GM12878 (cell line): ENCODE data around the gene RAD51B. TPM values are rescaled to one million over a fixed set of nuclear protein-coding genes. Genes with fewer than 3 reads are reported as not detected.
A peak's percentile ranks its signal among the peaks of the same experiment; 100 is the strongest.

Experiments used
- BCL11A ChIP-seq: IDR thresholded peaks from 2 replicates; pipeline ENCODE4 v1.6.1; 2011; ENCODE audit warnings: low read depth, low read length
- CBFB ChIP-seq: IDR thresholded peaks from 2 replicates; pipeline ENCODE4 v1.6.1; 2016; ENCODE audit warnings: antibody characterized with exemption, low read depth
- CEBPB ChIP-seq, 2 experiments: fragments of 150-350 bp in 1 of 2; IDR thresholded peaks; 2 replicates each; pipeline ENCODE4 v1.6.1; 2012 to 2014; ENCODE audit warnings: low read depth in 2 of 2, low read length in 2 of 2, borderline replicate concordance in 1 of 2, inconsistent platforms in 1 of 2
- CHD1 ChIP-seq: IDR thresholded peaks from 2 replicates; pipeline ENCODE4 v1.6.1; 2012; ENCODE audit warnings: low read depth, low read length, improper control_type of control experiment
- DPF2 ChIP-seq: fragments of 450-650 bp; IDR thresholded peaks from 2 replicates; pipeline ENCODE4 v1.6.1; 2017; ENCODE audit warnings: mild to moderate bottlenecking
- ESRRA ChIP-seq: IDR thresholded peaks from 2 replicates; pipeline ENCODE4 v1.6.1; 2012; ENCODE audit warnings: mild to moderate bottlenecking, low read length, improper control_type of control experiment
- HDGF ChIP-seq: fragments of 450-650 bp; IDR thresholded peaks from 2 replicates; pipeline ENCODE4 v1.6.1; 2016; ENCODE audit warnings: antibody characterized with exemption
- KDM1A ChIP-seq: fragments of 200-600 bp; sonication (generic); IDR thresholded peaks from 2 replicates; pipeline ENCODE4 v1.6.1; 2016; ENCODE audit warnings: borderline replicate concordance
- MEF2B ChIP-seq: fragments of 450-650 bp; IDR thresholded peaks from 2 replicates; pipeline ENCODE4 v1.6.1; 2018; ENCODE audit warnings: mild to moderate bottlenecking, moderate library complexity; ENCODE audit not compliant: partially characterized antibody, poor library complexity, severe bottlenecking
- MTA2 ChIP-seq: fragments of 450-650 bp; IDR thresholded peaks from 2 replicates; pipeline ENCODE4 v1.6.1; 2016; ENCODE audit warnings: low read depth, mild to moderate bottlenecking, moderate library complexity
- MYC ChIP-seq: IDR thresholded peaks from 2 replicates; pipeline ENCODE4 v1.6.1; 2011; ENCODE audit warnings: mild to moderate bottlenecking, low read length, moderate library complexity, inconsistent platforms; ENCODE audit not compliant: insufficient read depth, insufficient replicate concordance, insufficient read length, severe bottlenecking
- NFIC ChIP-seq: IDR thresholded peaks from 2 replicates; pipeline ENCODE4 v1.6.1; 2012; ENCODE audit warnings: low read depth, mild to moderate bottlenecking, inconsistent platforms, low read length, moderate library complexity
- NFYA ChIP-seq: IDR thresholded peaks from 2 replicates; pipeline ENCODE4 v1.6.1; 2011; ENCODE audit warnings: low read depth, mild to moderate bottlenecking, low read length, improper control_type of control experiment, borderline replicate concordance
- NR2C2 ChIP-seq: IDR thresholded peaks from 2 replicates; pipeline ENCODE4 v1.6.1; 2011; ENCODE audit warnings: borderline replicate concordance, low read depth; ENCODE audit not compliant: control insufficient read depth, insufficient read length
- POLR2AphosphoS5 ChIP-seq: IDR thresholded peaks from 2 replicates; pipeline ENCODE4 v1.6.1; 2011; ENCODE audit warnings: mild to moderate bottlenecking, low read length, inconsistent platforms
- POU2F2 ChIP-seq: IDR thresholded peaks from 3 replicates; pipeline ENCODE4 v1.6.1; 2011; ENCODE audit warnings: low read depth, mild to moderate bottlenecking, low read length, borderline replicate concordance
- RB1 ChIP-seq: fragments of 450-650 bp; formaldehyde crosslinking; IDR thresholded peaks from 2 replicates; pipeline ENCODE4 v1.6.1; 2017; ENCODE audit warnings: mild to moderate bottlenecking, borderline replicate concordance
- RELA ChIP-seq: fragments of 450-650 bp; IDR thresholded peaks from 2 replicates; pipeline ENCODE4 v1.8.0; 2014; ENCODE audit warnings: borderline replicate concordance; ENCODE audit not compliant: partially characterized antibody
- SIX5 ChIP-seq: IDR thresholded peaks from 2 replicates; pipeline ENCODE4 v1.6.1; 2011; ENCODE audit warnings: mild to moderate bottlenecking, low read depth, low read length, moderate library complexity; ENCODE audit not compliant: severe bottlenecking
- SUZ12 ChIP-seq: fragments of 200-600 bp; sonication (generic); IDR thresholded peaks from one replicate; pipeline ENCODE4 v1.6.1; 2018; ENCODE audit warnings: antibody characterized with exemption, mild to moderate bottlenecking; ENCODE audit not compliant: unreplicated experiment
- YBX1 ChIP-seq: fragments of 450-650 bp; IDR thresholded peaks from 2 replicates; pipeline ENCODE4 v1.6.1; 2016; ENCODE audit warnings: antibody characterized with exemption
- ZSCAN29 ChIP-seq: fragments of 450-650 bp; IDR thresholded peaks from 2 replicates; pipeline ENCODE4 v1.6.1; 2017; ENCODE audit warnings: mild to moderate bottlenecking, moderate library complexity
- polyA plus RNA-seq, 11 experiments: library from polyadenylated mRNA; depleted of rRNA in 4 of 11; unstranded in 6 of 11; stranded (reverse) in 5 of 11; fragments of >200 nt; fragmentation: Nextera tagmentation in 4 of 11; fragmentation: Illumina TruSeq in 1 of 11; extraction: Ambion mirVana in 4 of 11; extraction: Trizol in 1 of 11; gene quantifications; 1 replicate in 1 of 11; 2 replicates in 10 of 11; pipeline versions ENCODE4 v1.2.1 to v1.2.3, GENCODE V29; 2011 to 2016; ENCODE audit warnings: inconsistent platforms in 2 of 11, missing spikeins in 2 of 11, low read depth in 1 of 11
- total RNA-seq, 4 experiments: library from RNA; depleted of rRNA in 3 of 4; stranded (reverse); fragments of >200 nt in 3 of 4; fragmentation: Illumina TruSeq in 1 of 4; extraction: Trizol in 1 of 4; gene quantifications; 2 replicates each; pipeline versions ENCODE4 v1.2.1 to v1.2.3, GENCODE V29; 2013 to 2021
- TF ChIP-seq, protein P1 (sequence below), 3 experiments: IDR thresholded peaks in 2 of 3; conservative IDR thresholded peaks in 1 of 3; 2 replicates each; pipeline ENCODE4 v1.5.1; 2011; ENCODE audit warnings: low read depth in 3 of 3, low read length in 3 of 3, mild to moderate bottlenecking in 3 of 3, control low read depth in 2 of 3, moderate library complexity in 2 of 3, inconsistent platforms in 1 of 3, mixed read lengths in 1 of 3; ENCODE audit not compliant: control insufficient read depth in 2 of 3, insufficient read depth in 1 of 3; ENCODE audit errors: extremely low read depth in 1 of 3

The RAD51B gene
- total and polyA plus RNA-seq, 10 of the 15 experiments (the other 5 are each of a cell fraction or from before 2014, with no cell fraction given): 9.8 to 26.8 (median 21.3) TPM

DNA sequence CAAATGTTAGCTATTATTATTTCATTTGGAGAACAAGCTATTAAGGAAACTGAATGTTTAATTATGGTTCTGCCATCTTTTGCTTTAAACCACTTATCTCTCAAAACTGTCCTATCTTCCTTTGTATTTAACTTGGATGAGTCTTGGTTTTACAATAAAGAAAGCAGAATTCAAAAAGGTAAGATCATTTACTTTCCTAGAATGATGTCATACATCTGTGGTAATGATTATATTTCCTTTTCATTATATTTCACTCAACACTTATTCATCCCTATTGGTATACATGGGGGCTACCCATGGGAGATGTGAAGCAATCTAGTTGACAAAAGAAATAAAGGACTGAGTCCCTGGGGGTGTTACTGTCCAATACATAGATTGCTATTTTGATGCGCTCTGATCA, 516.6 kb downstream of the RAD51B start (continued):
- no peak for TF ChIP-seq NR2C2
- TF ChIP-seq SIX5: no peak
- no peak for TF ChIP-seq DPF2
- peak; percentile 41; the same call in 1 of the 2 replicates for TF ChIP-seq NFIC
- no peak for TF ChIP-seq YBX1
- TF ChIP-seq CHD1: no peak
- TF ChIP-seq MEF2B: no peak
- TF ChIP-seq BCL11A: no peak
- no peak for TF ChIP-seq ZSCAN29
- TF ChIP-seq RB1: no peak
- no peak for TF ChIP-seq MTA2
- no peak for TF ChIP-seq KDM1A
- no peak for TF ChIP-seq CEBPB (IDR thresholded peaks at IDR 0.05; ENCODE audit: borderline replicate concordance in 1 of 2, low read depth in 2 of 2, low read length in 2 of 2)
- TF ChIP-seq NFYA: no peak
- no peak for TF ChIP-seq POU2F2
- TF ChIP-seq CBFB: no peak
- no peak for TF ChIP-seq ESRRA
- TF ChIP-seq POLR2AphosphoS5: no peak
- no peak for TF ChIP-seq HDGF
- TF ChIP-seq SUZ12: no peak
- no peak for TF ChIP-seq MYC
- TF ChIP-seq, protein P1, sequence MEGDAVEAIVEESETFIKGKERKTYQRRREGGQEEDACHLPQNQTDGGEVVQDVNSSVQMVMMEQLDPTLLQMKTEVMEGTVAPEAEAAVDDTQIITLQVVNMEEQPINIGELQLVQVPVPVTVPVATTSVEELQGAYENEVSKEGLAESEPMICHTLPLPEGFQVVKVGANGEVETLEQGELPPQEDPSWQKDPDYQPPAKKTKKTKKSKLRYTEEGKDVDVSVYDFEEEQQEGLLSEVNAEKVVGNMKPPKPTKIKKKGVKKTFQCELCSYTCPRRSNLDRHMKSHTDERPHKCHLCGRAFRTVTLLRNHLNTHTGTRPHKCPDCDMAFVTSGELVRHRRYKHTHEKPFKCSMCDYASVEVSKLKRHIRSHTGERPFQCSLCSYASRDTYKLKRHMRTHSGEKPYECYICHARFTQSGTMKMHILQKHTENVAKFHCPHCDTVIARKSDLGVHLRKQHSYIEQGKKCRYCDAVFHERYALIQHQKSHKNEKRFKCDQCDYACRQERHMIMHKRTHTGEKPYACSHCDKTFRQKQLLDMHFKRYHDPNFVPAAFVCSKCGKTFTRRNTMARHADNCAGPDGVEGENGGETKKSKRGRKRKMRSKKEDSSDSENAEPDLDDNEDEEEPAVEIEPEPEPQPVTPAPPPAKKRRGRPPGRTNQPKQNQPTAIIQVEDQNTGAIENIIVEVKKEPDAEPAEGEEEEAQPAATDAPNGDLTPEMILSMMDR (IDR thresholded peaks at IDR 0.05 in 2 of 3, conservative IDR thresholded peaks at IDR 0.05 in 1 of 3; ENCODE audit: control insufficient read depth in 2 of 3, extremely low read depth in 1 of 3, insufficient read depth in 1 of 3, low read depth in 3 of 3, low read length in 3 of 3): no peak
- TF ChIP-seq RELA: no peak
